ENCODE data around the gene SIGMAR1. TPM values are rescaled to one million over a fixed set of nuclear protein-coding genes. Genes with fewer than 3 reads are reported as not detected.

SIGMAR1 gene
- total RNA-seq, 1 experiment from 2014 or later = 99.8 TPM

DNA sequence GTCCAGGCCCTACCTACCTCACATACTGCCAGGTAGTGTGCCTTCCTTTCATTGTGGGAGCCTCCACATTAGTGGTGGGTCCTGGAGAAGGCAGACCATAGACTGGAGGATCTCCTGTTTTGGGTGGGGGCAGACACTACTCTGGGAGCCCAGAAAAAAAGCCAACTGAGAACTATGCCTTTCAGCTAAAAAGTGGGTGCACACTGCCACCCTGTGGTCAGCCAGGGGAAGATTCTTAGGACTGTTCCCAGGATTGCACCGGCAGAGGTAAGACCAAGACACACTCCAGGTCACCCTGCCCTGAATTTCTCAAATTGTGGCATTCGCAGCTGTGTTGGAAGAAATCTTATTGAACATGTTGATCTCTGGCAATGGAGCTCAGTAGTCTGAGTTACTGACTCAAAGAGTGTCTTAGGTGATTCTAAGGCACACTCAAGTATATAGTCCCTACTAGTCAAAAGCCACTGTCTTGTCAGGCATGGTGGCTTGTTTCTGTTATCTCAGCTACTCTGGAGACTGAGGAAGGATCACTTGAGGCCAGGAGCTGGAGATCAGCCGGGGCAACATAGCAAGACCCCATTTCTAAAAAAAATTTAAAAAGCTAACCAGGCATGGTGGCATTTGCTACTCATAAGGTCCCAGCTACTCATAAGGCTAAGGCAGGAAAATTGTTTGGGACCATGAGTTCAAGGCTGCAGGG lies 3.6 kb downstream of the SIGMAR1 start:
- POLR2A ChIA-PET = interaction anchor here (1.1 to 2.1 kb wide), 8 partner anchors 11 to 31 kb away, joined by 3 to 13 read pairs (median 6); partner anchors contain the start of genes DCTN3, GALT and RPP25L
- H3K27ac Mint-ChIP-seq (ENCODE audit: low read depth, unreplicated experiment) = no peak overlapping the region
- H3K36me3 Mint-ChIP-seq (ENCODE audit: insufficient read depth, unreplicated experiment) = peaks cover 22% of the 10 kb centered on the region
- TF ChIP-seq, protein P1, sequence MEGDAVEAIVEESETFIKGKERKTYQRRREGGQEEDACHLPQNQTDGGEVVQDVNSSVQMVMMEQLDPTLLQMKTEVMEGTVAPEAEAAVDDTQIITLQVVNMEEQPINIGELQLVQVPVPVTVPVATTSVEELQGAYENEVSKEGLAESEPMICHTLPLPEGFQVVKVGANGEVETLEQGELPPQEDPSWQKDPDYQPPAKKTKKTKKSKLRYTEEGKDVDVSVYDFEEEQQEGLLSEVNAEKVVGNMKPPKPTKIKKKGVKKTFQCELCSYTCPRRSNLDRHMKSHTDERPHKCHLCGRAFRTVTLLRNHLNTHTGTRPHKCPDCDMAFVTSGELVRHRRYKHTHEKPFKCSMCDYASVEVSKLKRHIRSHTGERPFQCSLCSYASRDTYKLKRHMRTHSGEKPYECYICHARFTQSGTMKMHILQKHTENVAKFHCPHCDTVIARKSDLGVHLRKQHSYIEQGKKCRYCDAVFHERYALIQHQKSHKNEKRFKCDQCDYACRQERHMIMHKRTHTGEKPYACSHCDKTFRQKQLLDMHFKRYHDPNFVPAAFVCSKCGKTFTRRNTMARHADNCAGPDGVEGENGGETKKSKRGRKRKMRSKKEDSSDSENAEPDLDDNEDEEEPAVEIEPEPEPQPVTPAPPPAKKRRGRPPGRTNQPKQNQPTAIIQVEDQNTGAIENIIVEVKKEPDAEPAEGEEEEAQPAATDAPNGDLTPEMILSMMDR (IDR thresholded peaks at IDR 0.05; ENCODE audit: unreplicated experiment) = peak; percentile 86
- DNase-seq (ENCODE audit: unreplicated experiment) = peak; percentile 71
- peaks cover 36% of the 10 kb centered on the region for H3K4me1 Mint-ChIP-seq (ENCODE audit: insufficient read depth, unreplicated experiment)
- intact Hi-C loops (cut with micrococcal nuclease) = loop anchor here (1.0 kb wide), 1 partner anchor 22 kb away; the partner anchor contains the start of gene RPP25L
- H3K9me3 Mint-ChIP-seq (ENCODE audit: unreplicated experiment) = no peaks in the 10 kb centered on the region
- peaks cover 21% of the 10 kb centered on the region for H3K27me3 Mint-ChIP-seq (ENCODE audit: insufficient read depth, unreplicated experiment)
- no TSS peak for BruUV-seq (replicated peaks)
- no peak overlapping the region for H3K4me3 Mint-ChIP-seq (ENCODE audit: unreplicated experiment)
- CTCF ChIA-PET = interaction anchor here (0.6 to 6.5 kb wide), 30 partner anchors 10 to 1608 kb away, joined by 3 to 113 read pairs (median 4); partner anchors contain the start of genes DCTN3, GALT, IL11RA and RPP25L

DNA sequence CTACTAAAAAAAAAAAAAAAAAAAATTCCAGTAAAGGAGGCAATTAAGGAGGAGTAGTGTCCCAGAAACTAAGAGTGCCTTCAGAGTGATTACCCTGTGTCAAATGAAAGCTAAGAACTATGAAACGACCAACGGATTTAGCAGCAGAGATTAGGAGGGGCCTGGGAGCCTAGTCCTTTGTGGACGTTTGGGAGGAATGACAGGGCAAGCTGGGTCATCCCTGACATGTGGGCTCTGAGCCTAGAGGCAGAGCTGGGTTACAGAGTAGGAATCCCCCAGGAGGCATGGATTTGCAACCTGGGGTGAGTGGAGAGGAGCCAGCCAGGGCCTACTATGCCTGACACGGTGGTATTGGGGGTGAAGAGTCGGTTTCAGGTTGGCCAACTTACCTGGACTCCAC lies 4.4 kb downstream of the SIGMAR1 start:
- Mint-ChIP-seq H3K27ac (ENCODE audit: low read depth, unreplicated experiment) (peak overlapping the region; percentile 5), H3K36me3 (ENCODE audit: insufficient read depth, unreplicated experiment) (peaks cover 16% of the 10 kb centered on the region), H3K4me1 (ENCODE audit: insufficient read depth, unreplicated experiment) (peaks cover 34% of the 10 kb centered on the region), H3K4me3 (ENCODE audit: unreplicated experiment) (no peak overlapping the region), H3K27me3 (ENCODE audit: insufficient read depth, unreplicated experiment) (peaks cover 29% of the 10 kb centered on the region), H3K9me3 (ENCODE audit: unreplicated experiment) (no peaks in the 10 kb centered on the region)
- BruUV-seq (replicated peaks) = no TSS peak
- ChIA-PET POLR2A (interaction anchor here (1.3 to 2.1 kb wide), 5 partner anchors 13 to 22 kb away, joined by 4 to 13 read pairs (median 10); partner anchors contain the start of genes DCTN3, GALT and RPP25L), CTCF (interaction anchor here (0.6 to 6.5 kb wide), 14 partner anchors 9 to 486 kb away, joined by 3 to 83 read pairs (median 8); partner anchors contain the start of genes DCTN3, GALT and IL11RA)
- intact Hi-C loops (cut with micrococcal nuclease) = no loop called here
- no peak for DNase-seq (ENCODE audit: unreplicated experiment)
- TF ChIP-seq, protein P1 (IDR thresholded peaks at IDR 0.05; ENCODE audit: unreplicated experiment) = no peak

DNA sequence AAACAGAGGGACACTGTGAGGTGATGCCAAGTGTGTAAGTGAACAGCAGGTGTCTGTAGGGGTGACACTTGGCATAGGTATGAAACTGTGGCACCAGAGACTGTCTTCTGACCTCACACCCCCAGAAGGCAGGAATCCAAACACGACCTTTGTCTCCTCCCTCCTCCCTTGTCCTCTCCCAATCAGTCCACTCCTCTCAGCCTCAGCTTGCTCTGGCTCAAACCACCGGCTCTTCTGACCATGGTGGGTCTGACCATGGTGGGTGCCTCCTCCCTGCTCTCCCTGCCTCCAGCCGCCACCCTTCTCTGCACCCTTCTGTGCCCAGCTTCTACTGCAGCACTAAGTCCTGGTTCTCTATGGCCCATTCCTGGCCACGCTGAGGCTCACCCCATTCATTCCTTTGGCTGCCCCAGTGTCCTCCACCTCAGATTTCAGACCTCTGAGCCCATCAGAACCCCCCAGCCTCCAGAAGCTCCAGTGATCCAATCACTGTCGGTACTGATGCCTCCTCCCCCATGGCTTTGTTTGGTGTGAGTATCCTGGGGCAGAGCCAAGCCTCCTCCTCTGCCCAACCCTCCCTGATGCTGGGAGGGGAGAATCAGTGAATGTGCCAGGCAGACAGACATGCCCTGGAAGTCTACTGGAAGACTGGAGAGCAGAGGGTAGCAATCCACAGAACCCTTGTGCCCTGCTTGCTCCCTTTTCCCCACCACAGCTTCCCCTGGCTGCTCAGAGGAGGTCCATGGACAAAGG lies 7.0 kb downstream of the SIGMAR1 start:
- no peaks in the 10 kb centered on the region for H3K9me3 Mint-ChIP-seq (ENCODE audit: unreplicated experiment)
- CTCF ChIA-PET = interaction anchor here (1.1 to 1.4 kb wide), 2 partner anchors 13 to 17 kb away, joined by 3 to 5 read pairs; no protein-coding TSS in a partner anchor
- no TSS peak for BruUV-seq (replicated peaks)
- DNase-seq (ENCODE audit: unreplicated experiment) = peak; percentile 16
- H3K27me3 Mint-ChIP-seq (ENCODE audit: insufficient read depth, unreplicated experiment) = peaks cover 54% of the 10 kb centered on the region
- no peak overlapping the region for H3K27ac Mint-ChIP-seq (ENCODE audit: low read depth, unreplicated experiment)
- POLR2A ChIA-PET = interaction anchor here (1.1 to 3.9 kb wide), 2 partner anchors 10 to 16 kb away, joined by 3 to 19 read pairs; partner anchors contain the start of gene DCTN3
- TF ChIP-seq, protein P1 (IDR thresholded peaks at IDR 0.05; ENCODE audit: unreplicated experiment) = no peak
- intact Hi-C loops (cut with micrococcal nuclease) = no loop called here
- peaks cover 30% of the 10 kb centered on the region for H3K4me1 Mint-ChIP-seq (ENCODE audit: insufficient read depth, unreplicated experiment)
- H3K36me3 Mint-ChIP-seq (ENCODE audit: insufficient read depth, unreplicated experiment) = peaks cover 16% of the 10 kb centered on the region
- no peak overlapping the region for H3K4me3 Mint-ChIP-seq (ENCODE audit: unreplicated experiment)

DNA sequence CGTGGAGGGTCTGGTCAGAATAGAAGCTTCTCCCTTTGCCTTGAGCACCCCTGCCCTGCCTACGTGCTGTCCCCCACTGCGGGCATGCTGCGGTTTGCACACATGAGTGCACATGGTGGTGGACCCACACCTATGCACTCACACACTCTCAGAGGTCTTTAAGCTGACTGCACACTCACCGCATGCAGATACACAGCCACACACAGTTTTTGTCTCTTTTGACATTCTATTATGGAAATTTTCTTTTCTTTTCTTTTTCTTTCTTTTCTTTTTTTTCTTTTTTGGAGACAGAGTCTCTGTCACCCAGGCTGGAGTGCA lies 8.1 kb downstream of the SIGMAR1 start:
- peak overlapping the region; percentile 38 for H3K4me3 Mint-ChIP-seq (ENCODE audit: unreplicated experiment)
- H3K27me3 Mint-ChIP-seq (ENCODE audit: insufficient read depth, unreplicated experiment) = peaks cover 56% of the 10 kb centered on the region
- no TSS peak for BruUV-seq (replicated peaks)
- no peaks in the 10 kb centered on the region for H3K9me3 Mint-ChIP-seq (ENCODE audit: unreplicated experiment)
- DNase-seq (ENCODE audit: unreplicated experiment) = no peak
- TF ChIP-seq, protein P1 (IDR thresholded peaks at IDR 0.05; ENCODE audit: unreplicated experiment) = no peak
- no peak overlapping the region for H3K27ac Mint-ChIP-seq (ENCODE audit: low read depth, unreplicated experiment)
- H3K36me3 Mint-ChIP-seq (ENCODE audit: insufficient read depth, unreplicated experiment) = peaks cover 6% of the 10 kb centered on the region
- intact Hi-C loops (cut with micrococcal nuclease) = no loop called here
- ChIA-PET CTCF (interaction anchor here (0.8 to 1.5 kb wide), 3 partner anchors 73 to 270 kb away, joined by 3 to 4 read pairs (median 3); no protein-coding TSS in a partner anchor), POLR2A (interaction anchor here (3.9 kb wide), 1 partner anchor 9 kb away, joined by 19 read pairs; the partner anchor contains the start of gene DCTN3)
- peaks cover 26% of the 10 kb centered on the region for H3K4me1 Mint-ChIP-seq (ENCODE audit: insufficient read depth, unreplicated experiment)
